GM19438 (cell line): Measurements from ENCODE around the gene HOXD8.

Experiments used
- ATAC-seq: cut with Tn5 transposase; IDR thresholded peaks from one replicate; pipeline ENCODE4 v1.9.1; 2021; ENCODE audit warnings: low read depth; ENCODE audit not compliant: unreplicated experiment

Gene HOXD8

DNA sequence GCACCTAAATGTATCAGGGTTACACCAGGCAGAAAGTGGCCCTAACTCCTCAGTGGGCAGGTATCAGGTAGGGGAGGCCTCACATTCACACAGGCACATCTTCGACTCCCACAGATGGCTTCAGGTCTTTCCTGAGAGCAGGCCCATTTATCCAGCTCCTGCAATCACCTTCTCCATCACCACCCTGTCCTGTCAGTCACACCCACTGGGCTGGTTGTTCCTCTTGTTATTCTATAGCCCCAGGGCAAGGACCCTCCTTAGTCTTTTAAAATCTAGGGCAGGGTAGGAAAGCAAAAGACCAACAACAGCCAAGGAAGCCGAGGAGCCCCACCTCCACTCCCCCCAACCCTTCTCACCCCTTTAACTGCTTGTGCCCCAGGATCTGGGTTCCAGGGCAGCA, 12.8 kb downstream of the HOXD8 start:
- ATAC-seq, result no peak

DNA sequence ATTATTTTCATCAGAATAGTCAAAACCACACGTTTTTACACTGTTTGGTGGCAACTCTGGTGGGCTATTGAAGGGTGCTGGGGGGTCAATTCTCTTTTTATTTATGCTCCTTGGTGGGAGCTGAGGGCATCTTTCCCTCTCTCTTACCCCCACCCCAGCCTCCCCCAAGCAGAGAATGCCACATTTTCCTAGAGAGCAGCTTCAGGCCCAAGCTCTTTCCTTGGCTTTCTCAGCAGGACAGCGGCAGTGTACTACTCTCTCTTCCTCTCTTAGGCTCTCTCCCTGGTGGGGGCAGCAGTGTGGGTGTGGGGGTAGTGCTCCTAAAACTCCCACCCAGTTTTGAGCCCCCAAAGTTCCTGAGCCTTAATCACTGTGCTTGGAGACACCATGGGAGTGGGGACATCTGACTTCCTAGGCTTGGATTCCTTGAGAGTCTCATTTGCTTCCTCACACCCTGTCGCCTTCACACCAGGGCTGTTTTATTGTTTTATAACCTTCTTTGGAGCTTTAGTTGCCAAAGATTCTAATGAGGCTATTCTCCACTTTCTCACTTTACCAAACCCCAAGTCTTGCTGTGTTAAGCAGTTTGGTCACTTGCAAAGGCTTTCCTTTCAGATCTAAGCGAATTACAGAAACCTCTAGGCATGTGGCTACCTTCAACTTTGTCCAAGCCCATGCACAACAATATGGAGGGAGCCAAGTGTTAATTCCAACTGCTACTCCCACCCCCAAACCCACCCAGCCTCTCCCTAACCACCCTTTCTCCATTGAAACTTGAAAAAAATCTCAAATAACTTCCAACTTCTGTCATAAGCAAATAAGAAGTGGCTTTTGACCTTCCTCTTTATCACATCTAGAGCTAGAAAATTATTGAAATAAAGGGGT, 15.8 kb downstream of the HOXD8 start:
- ATAC-seq, result no peak

DNA sequence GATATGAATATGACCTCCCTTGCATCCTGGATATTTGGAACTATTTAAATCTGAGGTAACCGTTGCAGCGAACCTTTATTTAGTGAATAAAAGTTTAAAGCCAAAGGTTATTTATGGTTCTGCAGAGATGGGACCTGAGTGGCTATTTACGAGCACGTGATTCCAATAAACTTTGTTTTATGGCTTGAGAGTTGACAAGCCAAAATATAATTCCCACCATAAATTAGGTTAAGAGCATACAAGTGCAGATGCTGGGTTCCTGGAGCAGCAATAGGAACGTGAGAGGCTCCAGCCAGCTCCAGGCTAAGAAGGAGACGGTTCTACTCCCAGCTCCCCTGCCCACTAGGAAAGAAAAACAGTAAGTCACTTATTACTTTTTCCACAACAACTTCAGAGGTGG, 16.6 kb downstream of the HOXD8 start:
- ATAC-seq, result no peak

DNA sequence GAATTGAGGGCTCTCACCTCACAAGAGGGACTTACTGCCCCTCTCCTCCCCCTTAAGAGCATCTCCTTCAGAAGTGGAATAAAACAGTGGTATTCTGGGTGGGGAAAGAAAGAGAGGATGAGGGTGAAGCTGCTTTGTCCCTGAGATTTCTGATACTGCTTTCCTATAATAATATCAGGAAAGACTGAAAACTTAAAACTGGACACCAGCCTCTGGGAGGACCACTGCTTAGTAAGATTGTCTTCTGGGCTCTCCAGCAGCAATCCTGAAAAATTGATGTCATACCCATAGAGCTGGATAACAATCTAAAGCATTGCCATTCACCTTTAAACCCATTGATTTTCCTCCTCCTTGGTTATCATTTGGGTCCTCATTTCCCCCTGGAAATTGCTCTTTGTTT, 17.1 kb downstream of the HOXD8 start:
- ATAC-seq, result no peak

DNA sequence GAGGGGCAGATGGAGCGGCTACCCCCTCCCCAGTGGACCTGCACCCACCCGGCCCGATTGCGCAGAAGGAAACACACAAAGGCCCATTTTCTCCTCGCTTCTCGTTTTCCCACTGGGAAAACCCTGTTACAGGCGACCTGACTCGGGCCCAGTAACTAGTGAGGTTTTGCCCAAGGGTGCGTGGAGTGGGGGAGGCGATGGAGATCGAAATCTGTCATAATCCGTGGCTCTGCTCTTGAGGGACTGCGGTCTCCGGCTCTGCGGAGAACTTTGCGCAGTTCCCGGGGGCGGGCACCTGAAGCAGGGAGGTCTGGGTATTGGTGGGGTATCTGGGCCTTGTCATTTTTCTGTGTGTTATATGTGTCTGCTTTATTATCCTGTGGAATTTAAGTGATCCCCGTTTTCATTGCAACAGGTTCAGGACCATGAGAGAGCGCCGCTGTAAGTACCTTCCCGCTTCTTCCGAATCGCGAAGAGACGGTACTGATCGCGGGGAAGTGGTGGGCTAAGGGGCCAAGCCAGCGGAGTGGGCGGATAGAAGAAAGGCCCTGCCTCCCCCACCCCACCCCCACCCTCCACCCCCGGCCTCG, 17.8 kb downstream of the HOXD8 start:
- ATAC-seq, result no peak

DNA sequence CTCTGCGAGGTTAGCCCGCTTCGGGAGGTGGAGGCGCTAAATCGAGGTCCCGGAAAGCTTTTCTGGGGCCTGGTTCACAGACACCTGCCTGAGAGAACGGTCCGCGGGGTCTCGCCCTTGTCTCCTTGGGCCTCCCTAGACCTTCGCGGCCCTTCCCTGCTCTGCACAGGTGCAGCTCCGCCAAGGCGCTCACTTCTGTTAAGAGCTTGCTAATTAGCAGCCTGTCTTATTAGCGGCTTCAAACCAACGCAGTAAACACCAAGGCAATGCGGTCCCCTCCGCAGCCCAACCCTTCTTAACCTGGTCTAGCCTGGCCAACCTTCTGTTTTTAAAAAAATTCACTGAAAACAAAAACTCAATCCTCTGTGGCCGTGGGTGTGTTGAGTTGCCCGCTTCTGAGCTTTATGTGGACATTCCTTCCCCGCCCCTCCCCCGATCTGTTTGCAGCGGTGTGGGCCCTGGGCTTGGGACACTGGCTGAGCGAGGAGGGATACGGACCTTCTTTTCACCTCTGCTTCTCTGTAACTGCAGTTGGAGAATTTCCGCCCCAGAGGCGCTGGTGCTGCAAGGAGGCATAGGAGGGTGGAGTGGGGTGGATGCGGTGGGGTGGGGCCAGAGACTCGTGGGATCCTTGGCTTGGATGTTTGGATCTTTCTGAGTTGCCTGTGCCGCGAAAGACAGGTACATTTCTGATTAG, 18.4 kb downstream of the HOXD8 start:
- no peak for ATAC-seq

DNA sequence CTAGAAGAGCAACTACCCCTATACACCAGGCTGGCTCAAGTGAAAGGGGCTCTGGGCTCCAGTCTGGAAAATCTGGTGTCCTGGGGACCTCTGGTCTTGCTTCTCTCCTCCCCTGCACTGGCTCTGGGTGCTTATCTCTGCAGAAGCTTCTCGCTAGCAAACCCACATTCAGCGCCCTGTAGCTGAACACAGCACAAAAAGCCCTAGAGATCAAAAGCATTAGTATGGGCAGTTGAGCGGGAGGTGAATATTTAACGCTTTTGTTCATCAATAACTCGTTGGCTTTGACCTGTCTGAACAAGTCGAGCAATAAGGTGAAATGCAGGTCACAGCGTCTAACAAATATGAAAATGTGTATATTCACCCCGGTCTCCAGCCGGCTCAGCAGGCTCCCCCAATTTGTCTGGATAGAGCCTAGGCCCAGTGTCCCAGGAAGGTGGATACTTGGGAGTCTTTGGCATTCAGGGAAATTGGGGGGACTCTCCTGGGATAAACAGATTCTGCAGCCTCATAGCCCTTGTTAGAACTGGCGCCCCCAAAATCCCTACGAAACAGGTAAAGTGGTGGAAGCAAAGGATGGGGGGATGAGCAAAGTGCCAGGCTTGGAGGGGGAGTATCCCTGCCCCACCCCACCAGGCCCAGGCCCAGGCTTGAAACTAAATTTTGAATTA, 19.4 kb downstream of the HOXD8 start:
- ATAC-seq, result no peak

DNA sequence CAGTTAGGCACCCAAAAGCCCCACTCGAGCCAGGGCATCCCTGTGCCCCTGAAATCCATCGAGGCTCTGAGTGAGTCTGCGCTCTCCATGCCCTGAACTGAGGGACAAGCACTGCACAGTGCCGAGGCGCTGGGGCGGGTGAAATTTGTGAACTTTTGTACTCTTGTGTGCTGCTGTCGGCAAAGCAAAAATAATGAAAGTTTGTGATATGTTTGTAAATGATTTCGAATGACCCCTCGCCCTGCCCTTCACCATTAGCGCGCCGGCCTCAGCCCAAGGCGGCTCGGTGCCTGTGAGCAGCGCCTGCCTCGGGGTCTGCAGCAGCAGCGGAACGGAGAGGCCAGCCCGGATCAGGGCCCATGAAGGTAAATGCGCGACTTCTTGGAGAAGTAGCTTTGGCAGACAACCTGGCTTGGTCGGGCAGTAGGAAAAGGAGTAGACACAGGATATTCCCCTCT, 20.0 kb downstream of the HOXD8 start:
- no peak for ATAC-seq

DNA sequence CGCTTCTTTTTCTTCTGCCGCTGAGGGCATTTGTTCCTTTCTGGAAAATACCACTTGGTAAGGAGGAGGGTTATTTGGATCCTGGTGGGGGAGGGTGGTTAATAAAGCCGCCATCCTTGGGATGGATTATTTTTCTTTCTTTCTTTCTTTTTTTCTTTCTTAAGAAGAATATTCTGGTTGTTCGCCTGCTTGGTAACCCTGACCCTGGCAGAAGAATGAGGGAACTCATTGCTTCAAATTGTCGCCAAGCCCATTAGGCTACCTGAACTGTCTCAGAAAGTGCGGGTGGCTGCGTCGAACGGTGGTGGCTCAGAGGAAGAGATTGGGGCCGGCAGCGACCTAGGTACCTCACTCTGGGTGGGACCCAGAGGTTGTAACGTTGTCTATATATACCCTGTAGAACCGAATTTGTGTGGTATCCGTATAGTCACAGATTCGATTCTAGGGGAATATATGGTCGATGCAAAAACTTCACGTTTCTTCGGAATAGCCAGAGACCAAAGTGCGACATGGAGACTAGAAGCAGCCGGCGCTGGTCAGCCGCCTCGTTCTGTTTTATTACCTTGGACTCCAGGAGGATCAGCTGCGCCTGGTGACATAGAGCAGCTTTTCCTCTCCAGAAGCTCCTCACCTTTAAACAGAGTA, 20.6 kb downstream of the HOXD8 start:
- ATAC-seq, result no peak

DNA sequence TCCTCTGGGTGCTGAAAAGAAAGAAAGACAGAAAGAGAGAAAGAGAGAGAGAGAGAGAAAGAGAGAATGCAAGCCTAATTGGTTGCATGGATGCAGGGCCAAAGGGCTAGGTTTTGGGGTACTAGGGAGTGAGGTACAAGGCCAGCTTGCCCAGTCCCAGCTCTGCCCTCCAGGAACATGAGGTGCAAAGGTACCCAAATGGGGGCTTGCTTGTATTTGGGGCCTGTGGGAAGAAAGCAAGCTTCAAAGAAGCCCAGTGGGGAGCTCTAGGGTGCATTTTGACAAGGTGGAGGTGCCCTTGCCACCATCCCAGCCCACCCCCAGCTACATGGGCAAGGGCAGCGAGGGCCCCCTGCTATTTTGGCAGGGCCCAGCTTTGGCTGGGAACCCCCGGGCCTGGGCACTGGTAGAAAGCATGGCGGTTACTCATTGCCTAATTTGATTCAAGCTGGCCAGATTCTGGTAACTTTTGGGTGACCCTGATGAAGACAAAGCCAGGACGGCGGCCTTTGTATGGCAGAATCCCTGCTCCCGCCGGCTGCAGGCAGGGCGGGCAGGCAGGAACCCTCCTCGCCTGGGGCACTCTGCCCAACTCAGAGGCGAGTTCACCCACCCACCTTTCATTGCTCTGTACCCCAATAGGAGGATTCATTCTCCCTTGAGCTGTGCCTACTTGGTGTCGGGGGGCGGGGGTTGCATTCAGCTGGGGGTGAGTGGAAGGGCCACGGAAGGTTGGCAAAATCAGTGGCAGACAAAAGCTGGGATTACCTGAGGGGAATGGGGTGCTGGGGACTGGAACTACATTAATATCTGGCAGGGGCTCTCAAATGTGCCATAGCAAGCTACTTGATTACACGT, 21.3 kb downstream of the HOXD8 start:
- ATAC-seq, result no peak

DNA sequence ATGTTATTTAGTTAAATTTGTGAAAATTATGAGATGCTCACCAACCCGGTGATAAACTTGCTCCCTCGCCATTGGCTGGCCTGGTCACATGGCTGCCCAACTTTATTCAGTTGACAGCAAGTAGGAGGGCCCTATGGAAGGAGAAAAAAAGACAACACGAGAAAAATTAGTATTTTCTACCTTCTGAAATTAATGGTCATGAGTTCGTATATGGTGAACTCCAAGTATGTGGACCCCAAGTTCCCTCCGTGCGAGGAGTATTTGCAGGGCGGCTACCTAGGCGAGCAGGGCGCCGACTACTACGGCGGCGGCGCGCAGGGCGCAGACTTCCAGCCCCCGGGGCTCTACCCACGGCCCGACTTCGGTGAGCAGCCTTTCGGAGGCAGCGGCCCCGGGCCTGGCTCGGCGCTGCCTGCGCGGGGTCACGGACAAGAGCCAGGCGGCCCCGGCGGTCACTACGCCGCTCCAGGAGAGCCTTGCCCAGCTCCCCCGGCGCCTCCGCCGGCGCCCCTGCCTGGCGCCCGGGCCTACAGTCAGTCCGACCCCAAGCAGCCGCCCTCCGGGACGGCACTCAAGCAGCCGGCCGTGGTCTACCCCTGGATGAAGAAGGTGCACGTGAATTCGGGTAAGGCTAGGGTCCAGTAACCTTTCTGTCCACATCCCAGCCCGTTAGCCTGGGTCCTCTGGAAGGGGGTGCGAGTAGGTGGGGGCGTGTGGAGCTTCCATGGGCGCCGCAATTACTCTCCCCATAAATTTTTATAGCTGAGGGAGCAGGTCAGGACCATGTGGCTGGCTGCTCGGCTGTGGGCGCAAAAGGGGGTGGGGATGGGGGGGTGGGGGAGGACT, 22.2 kb downstream of the HOXD8 start, which contains the start of gene HOXD4:
Gene HOXD4 (plus strand): TSS at position 109 of the 846 bp plus-strand sequence. CDS start 84 bp downstream, at position 193.
- no peak for ATAC-seq

DNA sequence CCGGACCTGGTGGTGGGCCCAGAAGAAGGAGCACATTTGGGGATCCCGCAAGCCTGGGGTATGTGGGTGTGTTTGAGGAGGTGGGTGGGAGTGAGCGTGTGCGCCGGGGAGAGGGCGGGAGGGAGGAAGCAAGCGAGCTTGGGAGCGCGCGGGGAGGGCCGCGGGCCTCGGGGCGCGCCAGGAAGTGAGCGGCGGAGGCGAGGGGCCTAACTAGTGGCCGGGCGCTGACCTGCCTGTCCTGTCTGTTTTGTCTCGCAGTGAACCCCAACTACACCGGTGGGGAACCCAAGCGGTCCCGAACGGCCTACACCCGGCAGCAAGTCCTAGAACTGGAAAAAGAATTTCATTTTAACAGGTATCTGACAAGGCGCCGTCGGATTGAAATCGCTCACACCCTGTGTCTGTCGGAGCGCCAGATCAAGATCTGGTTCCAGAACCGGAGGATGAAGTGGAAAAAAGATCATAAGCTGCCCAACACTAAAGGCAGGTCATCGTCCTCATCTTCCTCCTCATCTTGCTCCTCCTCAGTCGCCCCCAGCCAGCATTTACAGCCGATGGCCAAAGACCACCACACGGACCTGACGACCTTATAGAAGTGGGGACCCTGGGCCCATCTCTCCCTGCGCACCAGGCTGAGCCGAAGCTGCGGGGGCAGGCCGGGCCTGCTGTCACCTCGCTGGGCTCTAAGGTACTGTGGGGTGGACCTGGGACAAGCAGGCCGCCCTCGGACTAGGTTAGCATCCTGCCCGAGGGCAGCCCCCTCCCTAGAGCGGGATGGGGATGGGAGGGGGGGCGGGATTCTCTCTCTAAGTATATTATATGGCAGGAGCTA, 23.1 kb downstream of the HOXD8 start:
- ATAC-seq, result no peak

DNA sequence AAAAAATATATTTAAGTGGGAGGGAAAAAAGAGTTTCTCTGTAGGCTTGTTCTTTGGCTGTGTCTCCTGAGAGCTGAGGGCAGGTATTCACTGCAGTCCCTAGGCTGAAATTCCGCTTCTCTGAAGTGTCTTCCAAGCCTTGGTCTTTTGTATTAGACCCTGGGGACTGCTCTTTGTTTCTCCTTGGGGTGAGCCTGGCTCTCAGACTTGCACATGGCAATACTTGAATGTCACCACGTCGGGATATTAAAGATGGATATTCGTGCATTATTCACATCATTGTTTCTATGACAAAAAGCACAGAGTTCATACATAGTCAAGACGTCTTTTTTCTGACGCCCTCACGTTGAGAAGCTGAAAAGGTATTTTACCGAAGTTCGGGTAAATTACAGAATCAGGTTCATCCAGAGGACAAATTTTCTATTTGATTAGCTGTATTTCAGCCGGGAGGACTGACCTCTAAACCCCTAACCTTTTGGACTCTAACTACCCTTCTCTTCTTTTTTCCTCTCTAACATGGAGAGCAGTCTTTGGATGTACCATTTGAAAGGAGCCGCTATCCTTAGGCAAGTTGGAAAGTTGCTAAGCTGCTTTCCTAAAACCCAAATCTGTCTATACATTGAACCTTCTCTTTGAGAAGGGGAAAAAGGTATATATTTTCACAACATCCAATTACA, 25.2 kb downstream of the HOXD8 start:
- no peak for ATAC-seq

DNA sequence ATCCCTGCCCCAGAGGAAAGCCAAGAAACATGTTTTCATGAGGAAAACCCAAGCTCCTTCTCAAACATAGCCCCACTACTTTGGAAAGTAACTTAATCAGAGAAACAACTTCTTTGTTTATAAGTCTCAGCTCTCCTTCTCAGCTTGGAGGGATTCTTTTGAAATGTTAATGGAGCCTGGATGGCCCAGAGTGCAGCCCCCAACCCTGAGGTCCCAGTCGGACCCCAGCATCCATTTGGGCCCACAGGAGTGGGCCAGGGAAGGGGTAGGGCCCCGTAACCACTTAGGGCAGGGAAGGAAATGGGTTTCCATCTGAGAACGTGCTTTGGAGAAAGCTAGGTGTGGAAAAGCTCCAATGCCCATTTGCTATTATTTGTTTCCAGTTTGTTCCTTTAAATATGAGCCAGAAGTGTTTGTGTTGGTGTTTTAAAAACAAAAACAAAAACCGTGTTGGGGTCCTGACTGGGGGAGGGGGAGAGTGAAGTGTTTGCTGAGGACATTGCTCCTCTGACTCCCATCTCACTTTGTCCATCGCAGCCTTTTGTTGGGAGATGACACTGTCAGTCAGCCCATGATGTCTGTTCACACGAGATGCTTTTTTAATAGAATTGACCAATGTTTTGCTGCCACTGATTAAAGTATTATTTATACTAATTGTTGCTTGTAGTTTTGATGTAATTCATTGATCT, 26.0 kb downstream of the HOXD8 start:
- no peak for ATAC-seq

DNA sequence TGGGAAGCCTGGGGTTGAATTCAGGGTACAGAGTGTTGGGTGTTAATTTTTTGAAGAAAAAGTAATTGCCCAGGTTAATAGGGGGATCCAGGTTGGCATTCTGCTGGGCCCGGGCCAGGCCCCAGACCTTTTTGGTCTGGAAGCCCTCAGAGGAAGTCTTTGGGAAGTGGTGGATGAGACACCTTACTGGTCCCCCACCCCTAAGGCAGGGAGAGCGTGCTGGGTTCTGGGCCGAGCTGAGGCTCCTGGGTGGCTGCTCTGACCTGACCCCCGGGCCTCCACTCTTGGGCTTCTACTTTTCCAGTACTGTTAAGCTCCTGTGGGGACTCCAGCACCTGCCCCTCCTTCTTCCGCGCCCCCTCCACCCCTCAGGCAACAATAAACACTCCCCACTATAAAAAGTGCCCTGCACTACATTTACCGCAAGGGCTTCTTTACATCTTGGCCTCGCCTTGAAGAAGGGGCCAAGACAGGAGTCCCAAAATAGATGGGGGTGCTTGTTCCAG, 26.8 kb downstream of the HOXD8 start:
- no peak for ATAC-seq

DNA sequence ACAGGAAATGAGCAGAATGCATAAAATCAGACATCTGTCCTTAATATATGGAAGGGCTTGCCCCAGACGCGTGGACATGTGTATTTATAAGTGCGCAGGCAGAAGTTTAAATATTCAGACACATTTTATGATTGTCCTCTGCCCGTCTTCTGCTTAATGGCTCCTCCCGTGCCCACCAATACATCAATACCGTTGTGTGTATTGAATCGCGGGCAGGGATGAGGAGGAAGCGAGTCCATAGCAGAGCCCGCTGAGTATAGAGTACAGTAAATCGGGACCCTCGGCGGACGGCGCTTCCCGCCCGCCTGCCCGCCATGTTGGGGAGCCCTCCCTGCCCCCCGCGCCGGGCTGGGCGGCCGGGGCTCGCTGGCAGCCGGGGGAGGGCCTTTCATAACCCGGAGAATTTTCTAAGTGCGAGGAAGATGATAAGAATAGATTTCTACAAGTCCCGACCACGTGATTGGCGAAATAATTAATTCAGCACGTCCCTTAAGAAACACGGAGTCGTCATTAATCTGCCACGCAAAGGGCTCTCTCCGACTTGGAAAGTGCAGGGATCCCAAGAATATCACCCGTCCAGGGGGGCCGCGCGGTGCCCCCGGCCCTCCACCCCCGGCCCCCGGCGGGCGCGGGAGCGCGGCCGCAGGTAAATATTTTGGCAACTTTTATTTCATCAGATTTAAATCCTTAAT, 27.4 kb downstream of the HOXD8 start, which contains the start of gene HOXD3:
Gene HOXD3 (plus strand): TSS at position 501 of the 692 bp plus-strand sequence. CDS start 11,808 bp downstream, outside the sequence.
- no peak for ATAC-seq
